ENCODE data around the gene KDM3B.
A peak's percentile ranks its signal among the peaks of the same experiment; 100 is the strongest.
"Not testable (repeated sequence)": the region's sequence is repeated elsewhere in the genome, so short reads cannot be mapped to it uniquely, and the experiment has no call there.

The KDM3B gene

DNA sequence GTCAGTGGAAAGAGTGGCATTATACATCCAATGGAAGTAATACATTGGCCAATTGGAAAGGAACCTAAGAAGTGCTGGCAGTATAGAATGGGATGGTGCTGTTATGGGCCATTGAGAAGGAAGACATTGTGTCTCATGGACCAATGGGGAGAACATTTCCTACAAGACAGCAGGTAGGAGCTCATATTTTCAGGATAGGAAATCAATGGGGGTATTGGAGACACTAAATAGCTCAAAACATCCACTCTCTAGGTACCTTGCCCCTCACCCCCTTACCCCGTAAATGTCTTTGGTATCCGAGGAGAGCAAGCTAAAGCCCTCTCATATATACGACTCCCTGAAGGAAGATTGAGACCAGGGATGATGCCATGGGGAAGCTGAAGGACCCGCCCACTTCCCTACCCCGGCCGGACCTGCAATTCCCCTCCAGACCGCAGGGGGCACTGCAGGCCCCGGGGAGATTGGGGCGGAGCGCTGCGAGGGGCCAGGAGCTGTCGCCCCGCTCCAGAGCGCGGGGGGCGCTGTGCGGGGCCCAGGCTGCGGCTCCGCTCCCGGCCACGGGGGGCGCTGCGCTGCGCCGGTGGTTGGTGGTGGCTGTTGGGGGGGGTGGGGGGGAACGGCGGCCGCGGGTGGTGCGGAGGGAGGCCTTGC, at the start of gene KDM3B:
KDM3B (plus strand) TSS at position 615 of the 651 bp plus-strand sequence. CDS start 111 bp downstream, outside the sequence.
- peak; percentile 84 for DNase-seq (ENCODE audit: low read depth)

GRCh38 chr5:138303372-138303771, 49.1 kb upstream of the KDM3B start:
- DNase-seq (ENCODE audit: low read depth), result no peak

DNA sequence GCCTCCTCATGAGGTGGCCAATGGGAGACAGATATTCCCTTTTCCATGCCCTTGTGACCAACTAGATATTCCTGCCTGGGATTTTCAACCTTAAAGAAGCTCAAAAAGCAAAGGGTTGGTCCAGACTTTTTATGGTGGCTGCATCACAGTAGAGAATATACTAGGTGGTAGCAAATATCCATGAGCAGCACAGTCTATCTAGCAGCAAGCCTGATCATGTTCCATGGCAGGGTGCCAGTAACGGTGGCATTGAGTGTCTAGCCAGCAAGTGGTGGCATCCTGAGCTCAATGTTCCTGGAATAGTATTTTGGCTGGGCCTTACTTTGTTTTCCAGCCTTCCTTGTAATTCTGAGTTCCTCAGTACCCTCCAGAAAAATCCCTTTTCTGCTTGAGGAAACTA, 46.7 kb upstream of the KDM3B start:
- no peak for DNase-seq (ENCODE audit: low read depth)

- no peak for DNase-seq (ENCODE audit: low read depth)
Observed at GRCh38 chr5:138315751-138316278, 36.7 kb upstream of the KDM3B start.

GRCh38 chr5:138316355-138316754, 36.1 kb upstream of the KDM3B start:
- no peak for DNase-seq (ENCODE audit: low read depth)

- not testable (repeated sequence) for DNase-seq (ENCODE audit: low read depth)
Observed at GRCh38 chr5:138318211-138318610, 34.3 kb upstream of the KDM3B start.

DNA sequence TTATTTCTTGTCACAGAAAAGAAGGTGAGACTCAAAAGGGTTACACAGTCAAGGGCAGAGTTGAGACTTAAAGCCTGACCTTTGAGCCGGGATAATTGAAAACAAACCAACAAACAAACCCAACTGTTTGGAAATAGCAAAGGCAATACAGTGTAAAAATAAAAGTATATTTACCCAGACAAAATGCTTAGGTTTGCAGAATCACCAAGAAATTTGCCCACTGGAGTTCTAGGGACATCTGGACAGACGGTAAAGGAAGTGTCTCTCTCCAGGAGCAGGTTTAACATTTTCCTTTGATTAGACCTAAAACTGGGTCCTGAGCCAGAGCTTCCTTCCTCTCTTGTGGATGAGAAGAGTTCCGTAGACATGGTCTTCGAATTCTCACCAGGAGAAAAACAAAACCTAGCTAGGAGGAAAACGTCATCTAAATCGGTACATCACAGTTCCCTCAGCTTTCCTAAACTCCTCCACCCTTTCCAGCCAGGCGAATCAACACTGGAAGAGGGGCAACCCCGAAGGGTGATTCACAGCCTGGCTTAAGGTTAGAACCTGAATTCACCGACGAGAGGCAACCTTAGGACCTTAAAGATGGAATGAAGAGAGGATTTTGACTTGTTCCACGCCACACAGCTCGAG, 21.6 kb upstream of the KDM3B start:
- no peak for DNase-seq (ENCODE audit: low read depth)

DNA sequence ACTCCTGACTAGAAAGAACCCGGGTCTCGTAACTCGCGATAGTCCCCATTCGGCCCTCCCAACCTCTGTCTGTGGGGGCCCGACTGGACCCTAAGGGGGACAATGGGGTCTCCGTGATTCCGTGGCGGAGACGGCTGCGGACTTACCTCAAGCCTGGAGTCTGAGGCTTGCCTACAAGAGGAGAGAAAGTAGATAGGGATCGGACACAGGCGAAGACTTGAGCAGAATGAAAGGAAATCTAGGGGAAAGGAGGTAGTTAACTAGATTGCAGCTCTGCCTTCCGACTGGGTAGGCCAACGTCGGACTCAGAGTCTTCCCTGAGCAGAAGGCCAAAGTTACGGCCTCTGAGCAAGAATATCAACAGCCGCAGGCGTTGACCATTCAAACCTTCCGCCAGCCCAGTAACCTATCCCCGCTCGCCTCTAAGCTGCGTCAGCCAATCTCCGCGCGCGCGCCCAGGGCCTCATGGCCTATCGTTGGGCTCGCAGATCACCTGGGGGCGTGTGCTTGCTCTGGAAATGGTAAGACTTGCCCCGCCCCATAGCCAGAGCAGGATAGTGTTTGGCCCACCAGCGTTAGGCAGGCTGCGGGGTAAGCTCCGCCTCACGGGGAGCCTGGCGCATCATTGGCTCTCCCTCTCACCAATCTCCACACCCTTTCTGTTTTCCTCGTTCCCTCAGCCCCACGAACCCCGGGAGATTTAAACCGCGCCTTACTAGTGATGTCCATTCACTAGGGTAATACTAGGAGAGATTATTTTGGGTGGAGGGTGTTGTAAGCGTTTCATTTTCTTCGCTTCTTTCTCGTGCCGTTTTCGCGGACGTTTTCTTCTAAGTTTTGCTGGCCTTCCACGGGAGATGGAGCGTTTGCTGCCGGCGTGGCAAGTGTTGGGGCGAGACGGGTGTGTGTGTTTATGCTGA, 20.8 kb upstream of the KDM3B start, which contains the start of gene CDC25C:
CDC25C (minus strand) TSS at position 356 of the 920 bp plus-strand sequence. CDS start 624 bp downstream, outside the sequence.
- peak; percentile 89 for DNase-seq (ENCODE audit: low read depth)

DNA sequence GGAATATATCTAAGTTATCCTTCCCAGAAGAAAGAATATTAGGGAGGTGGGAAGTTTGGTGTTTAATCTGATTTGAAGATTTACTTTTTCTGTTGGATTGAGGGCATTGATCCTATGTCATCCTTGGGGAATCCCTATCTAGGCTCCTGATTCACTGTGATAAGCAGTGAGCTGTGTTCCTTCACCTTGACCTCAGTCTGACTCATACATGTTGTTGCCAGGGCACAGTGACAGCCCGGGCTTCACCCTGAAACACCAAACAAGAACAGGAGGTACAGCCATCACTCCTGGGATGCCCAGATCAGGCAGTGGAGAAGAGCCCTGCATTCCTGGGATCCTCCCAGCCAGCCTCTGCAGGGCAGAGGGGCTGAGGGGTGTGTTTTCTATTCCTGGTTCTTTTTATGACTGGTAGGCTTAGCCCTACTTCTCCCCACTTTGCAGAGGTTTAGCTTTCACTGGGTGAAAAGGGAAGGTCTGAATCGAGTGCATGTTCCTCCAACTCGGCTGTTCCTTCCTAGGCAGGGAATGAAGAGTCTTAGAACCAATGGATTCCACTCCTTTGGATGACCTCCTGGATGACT, 17.5 kb upstream of the KDM3B start:
- no peak for DNase-seq (ENCODE audit: low read depth)

GRCh38 chr5:138336952-138337684, 15.4 kb upstream of the KDM3B start:
- DNase-seq (ENCODE audit: low read depth), result no peak

DNA sequence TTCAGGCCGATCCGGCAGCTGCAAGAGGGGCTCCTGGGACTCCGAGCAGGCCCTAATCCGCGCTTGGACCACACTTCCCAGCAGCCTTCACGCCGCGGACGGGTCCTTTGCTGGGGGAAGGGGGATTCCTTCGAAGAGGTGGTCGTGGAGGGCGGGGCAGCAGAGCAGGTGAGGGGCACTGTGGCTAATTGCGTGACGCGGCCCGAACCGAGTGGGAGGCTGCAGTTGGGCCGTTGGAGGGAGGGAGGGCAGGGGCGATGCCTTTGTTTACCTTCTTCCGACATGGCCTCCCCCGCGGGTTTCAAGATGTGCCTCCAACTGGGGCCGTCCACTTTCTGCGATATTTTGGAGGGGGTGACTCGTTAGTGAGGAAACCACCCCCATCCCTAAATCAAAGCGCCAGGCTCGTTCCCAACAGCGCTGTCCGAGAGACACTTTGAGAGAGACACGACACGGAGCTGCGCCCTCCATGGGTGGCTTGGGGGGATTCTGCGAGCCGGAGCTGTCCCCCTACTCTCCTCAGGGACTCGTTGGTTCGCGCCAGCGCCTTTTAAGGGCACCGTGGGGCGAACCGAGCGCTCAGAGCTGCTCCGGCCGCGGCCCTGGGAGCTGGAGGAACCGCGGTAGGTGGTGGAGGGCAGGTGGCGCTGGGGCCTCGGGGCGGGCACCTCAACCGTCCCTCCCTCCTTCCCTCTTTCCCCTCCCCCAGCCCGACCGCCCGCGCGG, 14.6 kb upstream of the KDM3B start, which contains the start of gene FAM53C:
FAM53C (plus strand) TSS at position 582 of the 726 bp plus-strand sequence. CDS start 3,070 bp downstream, outside the sequence.
- peak; percentile 84 for DNase-seq (ENCODE audit: low read depth)

DNA sequence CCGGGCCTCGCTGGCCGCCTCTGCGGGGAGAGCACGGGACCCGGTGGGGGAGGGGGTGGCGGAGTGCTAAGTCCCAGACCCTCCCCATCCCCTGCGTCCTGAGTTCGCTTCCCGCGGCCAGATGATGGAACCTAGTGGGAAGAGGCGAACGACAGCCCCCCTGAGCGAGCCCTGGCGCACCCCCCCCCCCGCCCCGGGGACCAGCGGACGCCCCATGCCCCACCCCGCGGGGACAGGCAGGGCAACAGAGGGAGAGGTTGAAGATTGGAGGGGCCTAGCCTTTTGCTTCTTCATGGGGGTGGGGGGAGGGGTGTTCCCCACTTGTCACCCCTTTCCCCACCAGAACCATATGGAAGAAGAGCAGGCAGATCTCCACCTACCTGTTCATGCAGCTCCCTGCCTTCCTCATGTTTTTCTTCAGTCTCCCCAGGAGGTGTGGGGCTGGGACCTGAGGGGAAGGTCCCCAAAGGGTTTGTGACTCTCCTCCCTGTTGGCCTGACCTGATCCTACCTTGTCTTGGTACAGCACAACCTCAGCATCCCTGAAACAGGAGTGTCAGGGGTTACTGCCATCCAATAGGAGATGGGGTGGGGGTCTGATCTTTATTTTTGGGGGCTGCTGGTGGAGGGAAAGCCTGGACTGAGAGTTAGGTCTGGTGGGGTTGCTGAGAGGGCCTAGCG, 13.9 kb upstream of the KDM3B start:
- no peak for DNase-seq (ENCODE audit: low read depth)

- DNase-seq (ENCODE audit: low read depth), result no peak
Observed at GRCh38 chr5:138339091-138339456, 13.4 kb upstream of the KDM3B start.

- no peak for DNase-seq (ENCODE audit: low read depth)
Observed at GRCh38 chr5:138339464-138339863, 13.0 kb upstream of the KDM3B start.

DNA sequence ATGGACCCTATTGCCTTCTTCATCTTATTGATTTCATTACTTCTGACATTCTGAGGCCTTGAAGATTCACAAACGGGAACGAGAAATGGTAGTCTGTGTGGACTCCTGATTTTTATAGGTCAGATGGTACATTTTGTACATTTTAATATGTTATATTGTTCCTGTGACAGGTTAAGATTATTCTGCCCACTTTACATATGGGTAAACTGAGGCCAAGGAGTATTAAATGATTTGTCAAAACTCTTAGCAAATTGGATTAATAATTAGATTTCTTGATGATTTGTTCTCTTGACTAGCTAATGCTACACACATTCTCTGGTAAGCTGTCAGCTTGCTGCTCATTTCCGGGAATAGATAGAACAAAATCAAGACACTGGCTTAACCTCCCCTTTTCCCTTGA, 12.5 kb upstream of the KDM3B start:
- no peak for DNase-seq (ENCODE audit: low read depth)

- no peak for DNase-seq (ENCODE audit: low read depth)
Observed at GRCh38 chr5:138344887-138345622, 7.4 kb upstream of the KDM3B start.

GRCh38 chr5:138346889-138347288, 5.6 kb upstream of the KDM3B start:
- no peak for DNase-seq (ENCODE audit: low read depth)

- DNase-seq (ENCODE audit: low read depth), result no peak
Observed at GRCh38 chr5:138349852-138350562, 2.5 kb upstream of the KDM3B start.

GRCh38 chr5:138350563-138350890, 2.0 kb upstream of the KDM3B start:
- DNase-seq (ENCODE audit: low read depth), result no peak

All from stimulated activated CD8-positive, alpha-beta memory T cell treated with anti-CD3 and anti-CD28 coated beads, Interleukin-15, amount 100 ng/mL, for 1 hour (primary cell).